ENCODE data around the gene PSMD6.

DNA sequence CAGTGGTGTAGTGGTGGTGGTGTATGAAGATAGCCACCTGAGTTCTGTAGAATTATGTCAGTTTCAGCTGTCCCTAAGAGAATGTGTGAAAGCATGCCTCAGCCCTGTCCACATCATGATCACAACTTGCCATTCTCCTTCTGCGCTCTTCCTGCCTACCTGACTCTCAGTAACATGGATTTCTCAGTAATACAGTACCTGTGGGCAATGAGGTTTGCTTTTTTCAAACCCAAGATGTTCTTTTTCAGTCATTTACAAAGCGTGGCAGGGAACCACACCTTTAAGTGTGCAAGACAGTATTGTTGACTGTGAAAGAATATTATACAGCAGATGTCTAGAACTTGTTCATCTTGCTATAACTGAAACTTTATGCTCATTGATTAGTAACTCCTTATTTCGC lies 38.9 kb downstream of the PSMD6 start:
- no peak for TF ChIP-seq POLR2A (IDR thresholded peaks at IDR 0.05)
- TF ChIP-seq, protein P1, sequence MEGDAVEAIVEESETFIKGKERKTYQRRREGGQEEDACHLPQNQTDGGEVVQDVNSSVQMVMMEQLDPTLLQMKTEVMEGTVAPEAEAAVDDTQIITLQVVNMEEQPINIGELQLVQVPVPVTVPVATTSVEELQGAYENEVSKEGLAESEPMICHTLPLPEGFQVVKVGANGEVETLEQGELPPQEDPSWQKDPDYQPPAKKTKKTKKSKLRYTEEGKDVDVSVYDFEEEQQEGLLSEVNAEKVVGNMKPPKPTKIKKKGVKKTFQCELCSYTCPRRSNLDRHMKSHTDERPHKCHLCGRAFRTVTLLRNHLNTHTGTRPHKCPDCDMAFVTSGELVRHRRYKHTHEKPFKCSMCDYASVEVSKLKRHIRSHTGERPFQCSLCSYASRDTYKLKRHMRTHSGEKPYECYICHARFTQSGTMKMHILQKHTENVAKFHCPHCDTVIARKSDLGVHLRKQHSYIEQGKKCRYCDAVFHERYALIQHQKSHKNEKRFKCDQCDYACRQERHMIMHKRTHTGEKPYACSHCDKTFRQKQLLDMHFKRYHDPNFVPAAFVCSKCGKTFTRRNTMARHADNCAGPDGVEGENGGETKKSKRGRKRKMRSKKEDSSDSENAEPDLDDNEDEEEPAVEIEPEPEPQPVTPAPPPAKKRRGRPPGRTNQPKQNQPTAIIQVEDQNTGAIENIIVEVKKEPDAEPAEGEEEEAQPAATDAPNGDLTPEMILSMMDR (IDR thresholded peaks at IDR 0.05 in 4 of 5, conservative IDR thresholded peaks at IDR 0.05 in 1 of 5), result no peak

All from gastrocnemius medialis (tissue), 4 donors.